Endodermal cell (in vitro differentiated cells): ENCODE data around the gene ARL17B. TPM values are rescaled to one million over a fixed set of nuclear protein-coding genes. Genes with fewer than 3 reads are reported as not detected.
"Not testable (repeated sequence)": the region's sequence is repeated elsewhere in the genome, so short reads cannot be mapped to it uniquely, and the experiment has no call there.

Experiments
- DNase-seq: peaks from one replicate; pipeline ENCODE4 v3.0.0-alpha.2; 2017
- H3K27ac ChIP-seq: 2 replicates; pipeline ENCODE4 v1.5.1; 2013; ENCODE audit warnings: mild to moderate bottlenecking, low read depth, low read length, moderate library complexity
- H3K27me3 ChIP-seq: 2 replicates; pipeline ENCODE4 v1.6.1; 2013; ENCODE audit warnings: mild to moderate bottlenecking, low read length, moderate library complexity; ENCODE audit not compliant: insufficient read depth, control insufficient read depth, poor library complexity, severe bottlenecking
- H3K36me3 ChIP-seq: 2 replicates; pipeline ENCODE4 v1.7.0; 2013; ENCODE audit warnings: mild to moderate bottlenecking, low read length, moderate library complexity; ENCODE audit not compliant: control insufficient read depth, insufficient read depth
- H3K4me1 ChIP-seq: one replicate; pipeline ENCODE4 v1.7.0; 2013; ENCODE audit warnings: low read length; ENCODE audit not compliant: control insufficient read depth, insufficient read depth
- H3K4me3 ChIP-seq: 2 replicates; pipeline ENCODE4 v1.5.1; 2013; ENCODE audit warnings: mild to moderate bottlenecking, low read length, moderate library complexity
- H3K9ac ChIP-seq: 2 replicates; pipeline ENCODE4 v1.6.1; 2013; ENCODE audit warnings: mild to moderate bottlenecking, low read length, moderate library complexity; ENCODE audit not compliant: poor library complexity, severe bottlenecking; ENCODE audit errors: extremely low read depth
- H3K9me3 ChIP-seq: 2 replicates; pipeline ENCODE4 v1.6.1; 2013; ENCODE audit warnings: mild to moderate bottlenecking, low read length, moderate library complexity; ENCODE audit not compliant: control insufficient read depth
- H3K27ac Mint-ChIP-seq: 2 replicates; pipeline ENCODE4 v1.8.0; 2020; ENCODE audit warnings: mixed read lengths
- H3K27me3 Mint-ChIP-seq: 2 replicates; pipeline ENCODE4 v1.8.0; 2021; ENCODE audit warnings: mild to moderate bottlenecking, mixed read lengths; ENCODE audit not compliant: insufficient read depth
- H3K36me3 Mint-ChIP-seq: 2 replicates; pipeline ENCODE4 v1.8.0; 2020; ENCODE audit warnings: low read depth, mixed read lengths
- H3K4me1 Mint-ChIP-seq: 2 replicates; pipeline ENCODE4 v1.8.0; 2020; ENCODE audit warnings: mixed read lengths
- H3K4me3 Mint-ChIP-seq: 2 replicates; pipeline ENCODE4 v1.8.0; 2020; ENCODE audit warnings: mild to moderate bottlenecking, moderate library complexity, mixed read lengths
- H3K9me3 Mint-ChIP-seq: 2 replicates; pipeline ENCODE4 v1.8.0; 2020; ENCODE audit warnings: mild to moderate bottlenecking, mixed read lengths
- WGBS, 2 experiments: methylation state at CpG; one replicate each; pipeline versions ENCODE4 v1.1.5 to v1.1.7; 2013; ENCODE audit warnings: missing lambda C conversion rate in 2 of 2, mixed read lengths in 1 of 2; ENCODE audit not compliant: insufficient coverage in 1 of 2, insufficient read length in 1 of 2; 5-methylcytosine and 5-hydroxymethylcytosine counted together
- total RNA-seq, 2 donors: library from RNA; stranded (reverse); fragmentation: NEBNext Ultra II Directional in 1 of 2; extraction: Animal tissue kit (Norgen Biotek cat#: 25700) in 1 of 2; gene quantifications; 2 replicates in 1 of 2; 3 replicates in 1 of 2; pipeline ENCODE4 v1.2.1, GENCODE V29; 2021

Gene ARL17B
- total RNA-seq, 2 donors from 2014 or later: 12.3 to 13.7 TPM

GRCh38 chr17:46393702-46394101 is 32.1 kb upstream of the ARL17B start:
- H3K4me1 Mint-ChIP-seq, H3K36me3 ChIP-seq, H3K9me3 Mint-ChIP-seq, H3K4me3 Mint-ChIP-seq, H3K9ac ChIP-seq, H3K9me3 ChIP-seq, DNase-seq, H3K27ac ChIP-seq, H3K4me1 ChIP-seq, H3K27me3 Mint-ChIP-seq, H3K4me3 ChIP-seq, H3K36me3 Mint-ChIP-seq, H3K27ac Mint-ChIP-seq, H3K27me3 ChIP-seq: not testable (repeated sequence)
- WGBS, 2 experiments: no CpG with 5 or more reads among the region's 2 CpGs

GRCh38 chr17:46385491-46385890 is 23.9 kb upstream of the ARL17B start:
- H3K27ac Mint-ChIP-seq, H3K4me1 ChIP-seq, H3K27ac ChIP-seq, H3K9ac ChIP-seq, H3K36me3 Mint-ChIP-seq, H3K36me3 ChIP-seq, H3K27me3 Mint-ChIP-seq, DNase-seq, H3K9me3 Mint-ChIP-seq, H3K27me3 ChIP-seq, H3K4me3 ChIP-seq, H3K4me1 Mint-ChIP-seq, H3K4me3 Mint-ChIP-seq, H3K9me3 ChIP-seq: not testable (repeated sequence)

GRCh38 chr17:46383118-46383517 is 21.6 kb upstream of the ARL17B start:
- not testable (repeated sequence) for H3K36me3 ChIP-seq, H3K4me1 Mint-ChIP-seq, H3K27ac Mint-ChIP-seq, H3K9me3 ChIP-seq, H3K9me3 Mint-ChIP-seq, H3K36me3 Mint-ChIP-seq, H3K4me3 ChIP-seq, H3K27me3 Mint-ChIP-seq, H3K4me3 Mint-ChIP-seq, H3K9ac ChIP-seq, H3K27ac ChIP-seq, H3K27me3 ChIP-seq, DNase-seq, H3K4me1 ChIP-seq
- 100% methylated on average over 1 of the region's 4 CpGs; no CpG with 5 or more reads in 1 of the 2 experiments for WGBS, 2 experiments

- not testable (repeated sequence) for H3K36me3 ChIP-seq, H3K4me3 Mint-ChIP-seq, H3K9ac ChIP-seq, H3K9me3 ChIP-seq, H3K27ac ChIP-seq, H3K27me3 Mint-ChIP-seq, H3K4me1 Mint-ChIP-seq, H3K4me3 ChIP-seq, H3K36me3 Mint-ChIP-seq, H3K27ac Mint-ChIP-seq, H3K9me3 Mint-ChIP-seq, H3K27me3 ChIP-seq, H3K4me1 ChIP-seq, DNase-seq
- WGBS, 2 experiments: no CpG with 5 or more reads among the region's 7 CpGs
These were observed 11.9 kb upstream of the ARL17B start for GRCh38 chr17:46373418-46373817.

- WGBS, 2 experiments: no CpG with 5 or more reads among the region's 95 CpGs
- H3K36me3 ChIP-seq, H3K4me1 ChIP-seq, H3K4me1 Mint-ChIP-seq, H3K36me3 Mint-ChIP-seq, H3K9me3 ChIP-seq, H3K27ac Mint-ChIP-seq, H3K27ac ChIP-seq, H3K27me3 Mint-ChIP-seq, H3K4me3 ChIP-seq, H3K4me3 Mint-ChIP-seq, DNase-seq, H3K9ac ChIP-seq, H3K27me3 ChIP-seq, H3K9me3 Mint-ChIP-seq: not testable (repeated sequence)
These were observed 11.0 kb upstream of the ARL17B start for GRCh38 chr17:46372236-46373229.

GRCh38 chr17:46367520-46367919 is 6.0 kb upstream of the ARL17B start:
- WGBS, 2 experiments: no CpG with 5 or more reads among the region's 3 CpGs
- H3K9me3 Mint-ChIP-seq: not testable (repeated sequence)

GRCh38 chr17:46361145-46361735 is 326 bp downstream of the ARL17B start:
- WGBS, 2 experiments: no CpG with 5 or more reads among the region's 42 CpGs
- not testable (repeated sequence) for H3K27ac Mint-ChIP-seq

More at GRCh38 chr17:46367520-46367919, 6.0 kb upstream of the ARL17B start:
- H3K27me3 Mint-ChIP-seq, H3K4me1 ChIP-seq, DNase-seq, H3K27me3 ChIP-seq, H3K4me3 Mint-ChIP-seq, H3K36me3 ChIP-seq, H3K9me3 ChIP-seq, H3K27ac ChIP-seq, H3K27ac Mint-ChIP-seq, H3K9ac ChIP-seq, H3K4me1 Mint-ChIP-seq, H3K4me3 ChIP-seq, H3K36me3 Mint-ChIP-seq: not testable (repeated sequence)

More at GRCh38 chr17:46361145-46361735, 326 bp downstream of the ARL17B start:
- not testable (repeated sequence) for H3K9me3 ChIP-seq, H3K9ac ChIP-seq, H3K4me1 ChIP-seq, H3K27me3 ChIP-seq, H3K4me3 ChIP-seq, DNase-seq, H3K36me3 Mint-ChIP-seq, H3K27me3 Mint-ChIP-seq, H3K4me3 Mint-ChIP-seq, H3K4me1 Mint-ChIP-seq, H3K27ac ChIP-seq, H3K9me3 Mint-ChIP-seq, H3K36me3 ChIP-seq
